IMR-90 (cell line): ENCODE results near the gene WNT8B. TPM values are rescaled to one million over a fixed set of nuclear protein-coding genes. Genes with fewer than 3 reads are reported as not detected.

Experiments used
- ATAC-seq: fragments of 200-7000 bp; cut with Tn5 transposase; 2 replicates; pipeline ENCODE4 v1.9.1; 2020; ENCODE audit warnings: low read depth, mild to moderate bottlenecking, moderate library complexity
- BruUV-seq: library from RNA; stranded (reverse); fragments of 400-500 nt; replicated peaks from 2 replicates; lab custom pipeline; 2021; lab: Mats Ljungman, UMichigan
- CTCF ChIA-PET: fragments of 300-600 bp; formaldehyde crosslinking; extraction: SDS; loops from one replicate; lab custom pipeline; 2021; ENCODE audit warnings: antibody characterized with exemption; lab: Yijun Ruan, JAX
- POLR2A ChIA-PET: fragments of 300-600 bp; sonication (Branson Sonifier 250); formaldehyde crosslinking; loops from one replicate; lab custom pipeline; 2022; ENCODE audit warnings: antibody characterized with exemption; ENCODE audit not compliant: unreplicated experiment; lab: Charles Lee
- DNase-seq: peaks from one replicate; pipeline ENCODE4 v3.0.0; 2013
- H2AFZ ChIP-seq: replicated peaks from 2 replicates; pipeline ENCODE3; 2013; ENCODE audit warnings: low read length, mild to moderate bottlenecking; ENCODE audit not compliant: poor library complexity
- H2AK5ac ChIP-seq: 2 replicates; pipeline ENCODE4 v1.6.1; 2013; ENCODE audit warnings: low read depth, low read length, inconsistent platforms
- H2AK9ac ChIP-seq: replicated peaks from 2 replicates; pipeline ENCODE3; 2013; ENCODE audit warnings: mild to moderate bottlenecking, low read depth, low read length, moderate library complexity; ENCODE audit not compliant: poor library complexity
- H2BK120ac ChIP-seq: 2 replicates; pipeline ENCODE4 v1.6.1; 2013; ENCODE audit warnings: low read depth, low read length, inconsistent platforms
- H2BK15ac ChIP-seq: 3 replicates; pipeline ENCODE4 v1.6.1; 2013; ENCODE audit warnings: low read depth, low read length, inconsistent platforms
- H2BK20ac ChIP-seq: 2 replicates; pipeline ENCODE4 v1.6.1; 2013; ENCODE audit warnings: low read depth, mild to moderate bottlenecking, inconsistent platforms, low read length, moderate library complexity
- H2BK5ac ChIP-seq: 2 replicates; pipeline ENCODE4 v1.6.1; 2013; ENCODE audit warnings: mild to moderate bottlenecking, low read depth, low read length, inconsistent platforms; ENCODE audit not compliant: poor library complexity, severe bottlenecking
- H3K14ac ChIP-seq: replicated peaks from 2 replicates; pipeline ENCODE4 v1.6.1; 2013; ENCODE audit warnings: low read depth, low read length, inconsistent platforms
- H3K18ac ChIP-seq: 2 replicates; pipeline ENCODE4 v1.6.1; 2013; ENCODE audit warnings: low read depth, low read length, control low read depth
- H3K23ac ChIP-seq: 2 replicates; pipeline ENCODE4 v1.6.1; 2013; ENCODE audit warnings: low read depth, low read length, inconsistent platforms
- H3K27ac ChIP-seq: 2 replicates; pipeline ENCODE4 v1.5.1; 2013; ENCODE audit warnings: mild to moderate bottlenecking, control low read depth, low read length; ENCODE audit not compliant: insufficient read depth
- H3K27me3 ChIP-seq: 2 replicates; pipeline ENCODE4 v1.6.1; 2013; ENCODE audit warnings: low read length; ENCODE audit not compliant: control insufficient read depth, insufficient read depth
- H3K36me3 ChIP-seq: 2 replicates; pipeline ENCODE4 v1.6.1; 2013; ENCODE audit warnings: low read length, mixed read lengths; ENCODE audit not compliant: control insufficient read depth, insufficient read depth
- H3K4ac ChIP-seq: 2 replicates; pipeline ENCODE4 v1.6.1; 2013; ENCODE audit warnings: low read depth, low read length, inconsistent platforms
- H3K4me1 ChIP-seq: 2 replicates; pipeline ENCODE4 v1.6.1; 2013; ENCODE audit warnings: low read length, mixed read lengths; ENCODE audit not compliant: control insufficient read depth, insufficient read depth
- H3K4me2 ChIP-seq: 2 replicates; pipeline ENCODE4 v1.6.1; 2013; ENCODE audit warnings: low read depth, mild to moderate bottlenecking, control low read depth, low read length, moderate library complexity
- H3K4me3 ChIP-seq: 2 replicates; pipeline ENCODE4 v1.5.1; 2013; ENCODE audit warnings: low read depth, mild to moderate bottlenecking, control low read depth, low read length, moderate library complexity; ENCODE audit not compliant: insufficient read depth
- H3K56ac ChIP-seq: 2 replicates; pipeline ENCODE4 v1.6.1; 2013; ENCODE audit warnings: low read length, inconsistent platforms; ENCODE audit not compliant: insufficient read depth; ENCODE audit errors: extremely low read depth
- H3K79me1 ChIP-seq, 2 experiments: 2 replicates each; pipeline ENCODE4 v1.6.1; 2013; ENCODE audit warnings: low read length in 2 of 2, inconsistent platforms in 1 of 2, low read depth in 1 of 2
- H3K9ac ChIP-seq: 2 replicates; pipeline ENCODE4 v1.6.1; 2013; ENCODE audit warnings: low read depth, low read length, control low read depth
- H3K9me1 ChIP-seq: 2 replicates; pipeline ENCODE4 v1.6.1; 2013; ENCODE audit warnings: low read length, inconsistent platforms; ENCODE audit not compliant: insufficient read depth
- H3K9me3 ChIP-seq: 2 replicates; pipeline ENCODE4 v1.6.1; 2013; ENCODE audit warnings: low read length; ENCODE audit not compliant: control insufficient read depth, insufficient read depth
- H4K20me1 ChIP-seq: 2 replicates; pipeline ENCODE4 v1.6.1; 2013; ENCODE audit warnings: low read length, inconsistent platforms; ENCODE audit not compliant: insufficient read depth
- H4K5ac ChIP-seq: 2 replicates; pipeline ENCODE4 v1.6.1; 2013; ENCODE audit warnings: mild to moderate bottlenecking, low read depth, low read length, control low read depth
- H4K8ac ChIP-seq, 2 experiments: 2 replicates each; pipeline ENCODE4 v1.6.1; 2013; ENCODE audit warnings: low read depth in 2 of 2, low read length in 2 of 2, control low read depth in 1 of 2, inconsistent platforms in 1 of 2
- H4K91ac ChIP-seq: 2 replicates; pipeline ENCODE4 v1.6.1; 2013; ENCODE audit warnings: low read depth, low read length, inconsistent platforms; ENCODE audit not compliant: insufficient read depth
- BHLHE40 ChIP-seq: fragments of 150-350 bp; IDR thresholded peaks from 2 replicates; pipeline ENCODE4 v1.6.1; 2016; ENCODE audit warnings: mild to moderate bottlenecking, low read depth, low read length
- CHD1 ChIP-seq: IDR thresholded peaks from 2 replicates; pipeline ENCODE4 v1.6.1; 2012; ENCODE audit warnings: low read depth, low read length, improper control_type of control experiment
- CTCF ChIP-seq: conservative IDR thresholded peaks from 2 replicates; pipeline ENCODE4 v1.5.1; 2012; ENCODE audit warnings: mild to moderate bottlenecking, low read depth, low read length, improper control_type of control experiment
- ELK1 ChIP-seq: fragments of 150-350 bp; IDR thresholded peaks from 2 replicates; pipeline ENCODE4 v1.6.1; 2016; ENCODE audit warnings: low read depth, mild to moderate bottlenecking, low read length, moderate library complexity, borderline replicate concordance
- FOS ChIP-seq: fragments of 150-350 bp; IDR thresholded peaks from 2 replicates; pipeline ENCODE4 v1.6.1; 2016; ENCODE audit warnings: low read depth, low read length
- MAFK ChIP-seq: IDR thresholded peaks from 2 replicates; pipeline ENCODE4 v1.6.1; 2012; ENCODE audit warnings: low read depth, low read length, improper control_type of control experiment
- MAZ ChIP-seq: IDR thresholded peaks from 2 replicates; pipeline ENCODE4 v1.6.1; 2012; ENCODE audit warnings: low read depth, mild to moderate bottlenecking, low read length, improper control_type of control experiment, moderate library complexity, borderline replicate concordance
- MXI1 ChIP-seq: IDR thresholded peaks from 2 replicates; pipeline ENCODE4 v1.6.1; 2012; ENCODE audit warnings: low read depth, mild to moderate bottlenecking, low read length, moderate library complexity, borderline replicate concordance
- NFE2L2 ChIP-seq: fragments of 150-350 bp; IDR thresholded peaks from 2 replicates; pipeline ENCODE4 v1.6.1; 2016; ENCODE audit warnings: low read depth, mild to moderate bottlenecking, low read length
- RAD21 ChIP-seq: IDR thresholded peaks from 2 replicates; pipeline ENCODE4 v1.6.1; 2012; ENCODE audit warnings: low read length, improper control_type of control experiment
- RCOR1 ChIP-seq: IDR thresholded peaks from 2 replicates; pipeline ENCODE4 v1.6.1; 2012; ENCODE audit warnings: mild to moderate bottlenecking, low read length, improper control_type of control experiment; ENCODE audit not compliant: insufficient replicate concordance
- RFX5 ChIP-seq: IDR thresholded peaks from 2 replicates; pipeline ENCODE4 v1.8.0; 2012; ENCODE audit warnings: low read depth, mild to moderate bottlenecking, low read length, moderate library complexity
- SMC3 ChIP-seq: fragments of 150-350 bp; IDR thresholded peaks from 2 replicates; pipeline ENCODE4 v1.6.1; 2016; ENCODE audit warnings: low read depth, mild to moderate bottlenecking, antibody characterized with exemption, low read length, moderate library complexity
- USF2 ChIP-seq: fragments of 150-350 bp; IDR thresholded peaks from 2 replicates; pipeline ENCODE4 v1.6.1; 2017; ENCODE audit warnings: mild to moderate bottlenecking, antibody characterized with exemption, low read length, low read depth
- WGBS, 2 experiments: methylation state at CpG; one replicate each; pipeline versions ENCODE4 v1.1.5 to v1.1.7; 2013; ENCODE audit warnings: missing lambda C conversion rate in 2 of 2; ENCODE audit not compliant: insufficient read length in 1 of 2; ENCODE audit errors: extremely low coverage in 2 of 2; 5-methylcytosine and 5-hydroxymethylcytosine counted together
- dilution Hi-C: fragments of 300-500 bp; cut with HindIII; formaldehyde crosslinking; loops from one replicate; pipeline ENCODE4 v1.14.3; 2018; ENCODE audit warnings: low sequenced_read_pairs; ENCODE audit not compliant: unreplicated experiment
- in situ Hi-C: fragments of 300-500 bp; cut with MboI; formaldehyde crosslinking; loops from 3 replicates; pipeline ENCODE4 v1.14.3; 2019; ENCODE audit warnings: low sequenced_read_pairs, inconsistent platforms, mixed read lengths
- intact Hi-C: fragments of 100-400 bp; cut with micrococcal nuclease; formaldehyde crosslinking; loops from 2 replicates; pipeline ENCODE4 v1.10.0; 2022
- polyA plus RNA-seq, 3 experiments: library from polyadenylated mRNA; depleted of rRNA; stranded (reverse); fragments of >200 nt; gene quantifications; 2 replicates each; pipeline ENCODE4 v1.2.3, GENCODE V29; 2012; ENCODE audit warnings: low replicate concordance in 1 of 3
- total RNA-seq: library from RNA; depleted of rRNA; stranded (reverse); fragments of >200 nt; gene quantifications from 2 replicates; pipeline ENCODE4 v1.2.3, GENCODE V29; 2012

WNT8B gene
- total and polyA plus RNA-seq, 2 of the 4 experiments (the other 2 are of a cell fraction), result 0.03 TPM; not detected in 1

- H2BK5ac ChIP-seq, result no peak overlapping the region
- TF ChIP-seq CTCF, result no peak
- no peak for TF ChIP-seq BHLHE40
- TF ChIP-seq MXI1, result no peak
- TF ChIP-seq SMC3, result no peak
- no peak for TF ChIP-seq ELK1
- TF ChIP-seq MAFK, result no peak
- no peak for TF ChIP-seq CHD1
- no peak for TF ChIP-seq MAZ
- TF ChIP-seq USF2, result no peak
- no peak for TF ChIP-seq FOS
- TF ChIP-seq RCOR1, result no peak
- TF ChIP-seq RFX5, result no peak
- TF ChIP-seq NFE2L2, result no peak
- no peak for TF ChIP-seq RAD21
- H3K18ac ChIP-seq, result no peak overlapping the region
- H2AK5ac ChIP-seq, result no peak overlapping the region
- no peaks in the 10 kb centered on the region for H3K9me3 ChIP-seq
- no peak overlapping the region for H2AK9ac ChIP-seq
- in situ Hi-C loops, result loop anchor here (10.0 kb wide), 1 partner anchor 134 kb away; no protein-coding TSS in a partner anchor
- H3K79me1 ChIP-seq, result no peaks in the 10 kb centered on the region
- no peaks in the 10 kb centered on the region for H4K20me1 ChIP-seq
- peaks cover 9% of the 10 kb centered on the region for H3K27me3 ChIP-seq
- H3K4me2 ChIP-seq, result no peak overlapping the region
- no peak overlapping the region for H3K4me3 ChIP-seq
- no TSS peak for BruUV-seq
- H4K91ac ChIP-seq, result no peak overlapping the region
- no peak overlapping the region for H3K56ac ChIP-seq
- intact Hi-C loops, result no loop called here
- H2AFZ ChIP-seq, result peak overlapping the region; percentile 43
- dilution Hi-C loops, result no loop called here
- no peak overlapping the region for H3K9ac ChIP-seq
- no peaks in the 10 kb centered on the region for H3K9me1 ChIP-seq
- WGBS, 2 experiments, result no CpG with 5 or more reads among the region's 6 CpGs
- H2BK20ac ChIP-seq, result no peak overlapping the region
- no peak overlapping the region for H2BK15ac ChIP-seq
- no peak overlapping the region for H3K23ac ChIP-seq
- no peak for DNase-seq
- H3K4me1 ChIP-seq, result no peaks in the 10 kb centered on the region
- H3K27ac ChIP-seq, result no peak overlapping the region
- no peak for ATAC-seq
- H4K5ac ChIP-seq, result no peak overlapping the region
- ChIA-PET POLR2A (no interaction called here), CTCF (interaction anchor here (1.3 kb wide), 1 partner anchor 97 kb away, joined by 5 read pairs; no protein-coding TSS in a partner anchor)
- H4K8ac ChIP-seq, result no peak overlapping the region
- H3K36me3 ChIP-seq, result no peaks in the 10 kb centered on the region
- H2BK120ac ChIP-seq, result no peak overlapping the region
- H3K14ac ChIP-seq, result no peak overlapping the region
- H3K4ac ChIP-seq, result no peak overlapping the region
These were observed 24.0 kb upstream of the WNT8B start for GRCh38 chr10:100438674-100439315.
